Amniotic stem cell (primary cell): Measurements from ENCODE around the gene SCN4A.

ENCODE experiments used
- DNase-seq: peaks from one replicate; lab custom pipeline; 2025; lab: John Stamatoyannopoulos, UW

The SCN4A gene

GRCh38 chr17:63955232-63955631, 17.5 kb downstream of the SCN4A start:
- no peak for DNase-seq

- DNase-seq, result no peak
Observed at GRCh38 chr17:63954402-63955063, 18.2 kb downstream of the SCN4A start.

- no peak for DNase-seq
Observed at GRCh38 chr17:63950940-63951907, 21.5 kb downstream of the SCN4A start.

- DNase-seq, result no peak
Observed at GRCh38 chr17:63949576-63950250, 23.0 kb downstream of the SCN4A start.

GRCh38 chr17:63948521-63948920, 24.2 kb downstream of the SCN4A start:
- no peak for DNase-seq

GRCh38 chr17:63947711-63948330, 24.9 kb downstream of the SCN4A start:
- DNase-seq, result no peak

GRCh38 chr17:63946440-63947363, 26.0 kb downstream of the SCN4A start:
- DNase-seq, result no peak

- DNase-seq, result no peak
Observed at GRCh38 chr17:63945784-63946439, 26.8 kb downstream of the SCN4A start.

- DNase-seq, result no peak
Observed at GRCh38 chr17:63944736-63945499, 27.8 kb downstream of the SCN4A start.

- DNase-seq, result no peak
Observed at GRCh38 chr17:63943745-63944144, 29.0 kb downstream of the SCN4A start.

GRCh38 chr17:63942309-63942985, 30.3 kb downstream of the SCN4A start:
- no peak for DNase-seq

- no peak for DNase-seq
Observed at GRCh38 chr17:63941751-63942150, 31.0 kb downstream of the SCN4A start.

- no peak for DNase-seq
Observed at GRCh38 chr17:63941162-63941561, 31.6 kb downstream of the SCN4A start.

GRCh38 chr17:63940584-63940983, 32.1 kb downstream of the SCN4A start:
- DNase-seq, result no peak

- DNase-seq, result no peak
Observed at GRCh38 chr17:63939884-63940283, 32.8 kb downstream of the SCN4A start.

- no peak for DNase-seq
Observed at GRCh38 chr17:63939401-63939800, 33.3 kb downstream of the SCN4A start.

GRCh38 chr17:63937920-63938319, 34.8 kb downstream of the SCN4A start:
- no peak for DNase-seq

- no peak for DNase-seq
Observed at GRCh38 chr17:63937319-63937718, 35.4 kb downstream of the SCN4A start.
